Hematopoietic multipotent progenitor cell treated with erythropoietin and hydrocortisone succinate and interleukin-3 and kit ligand, for 17 days (in vitro differentiated cells): ENCODE results near the gene ITLN1.
A peak's percentile ranks its signal among the peaks of the same experiment; 100 is the strongest.

ENCODE experiments used
- DNase-seq: peaks from one replicate; pipeline ENCODE4 v3.0.0-alpha.2; 2015; ENCODE audit warnings: low spot score

ITLN1 gene

DNA sequence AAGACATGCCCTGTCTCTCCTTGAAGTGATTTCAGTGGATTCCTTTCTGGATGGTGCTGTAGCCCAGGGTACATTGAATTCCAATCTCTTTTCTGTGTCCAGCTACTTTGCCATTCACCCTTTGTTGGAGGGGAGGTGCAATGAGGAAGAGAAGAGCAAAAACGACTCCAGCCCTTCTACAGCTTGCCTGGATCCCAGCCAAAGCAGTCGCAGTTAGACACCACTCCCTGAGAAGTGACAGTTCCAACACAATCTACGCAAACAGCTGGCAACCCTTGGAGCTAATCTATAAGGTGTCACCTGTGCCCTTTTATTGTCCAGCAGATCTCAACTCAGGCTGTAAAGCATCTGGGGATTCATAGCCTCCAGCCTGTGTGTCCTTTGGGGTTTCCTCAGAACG is 26.9 kb downstream of the ITLN1 start:
- DNase-seq = peak; percentile 91

- DNase-seq = no peak
Measured at GRCh38 chr1:160855181-160855981, 29.6 kb downstream of the ITLN1 start.

DNA sequence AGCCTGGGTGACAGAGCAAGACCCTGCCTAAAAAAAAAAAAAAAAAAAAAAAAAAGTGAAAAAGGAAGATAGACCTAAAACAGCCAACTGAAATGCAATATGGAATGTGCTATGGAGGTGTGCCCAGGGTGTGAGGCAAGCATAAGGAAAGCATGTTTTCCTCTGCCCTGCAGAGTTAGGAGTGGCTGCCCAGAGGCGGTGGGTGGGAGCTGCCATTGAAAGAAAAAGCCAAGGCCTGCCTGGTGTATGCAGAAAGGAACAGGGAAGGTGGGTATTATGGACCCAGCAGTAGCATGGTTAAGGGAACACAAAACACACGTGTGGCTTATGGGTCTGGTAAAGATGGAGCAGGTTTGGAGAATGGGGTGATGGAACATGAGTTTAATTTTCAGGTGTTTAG is 31.2 kb downstream of the ITLN1 start:
- DNase-seq = no peak

GRCh38 chr1:160853014-160853413 is 32.0 kb downstream of the ITLN1 start:
- no peak for DNase-seq

DNA sequence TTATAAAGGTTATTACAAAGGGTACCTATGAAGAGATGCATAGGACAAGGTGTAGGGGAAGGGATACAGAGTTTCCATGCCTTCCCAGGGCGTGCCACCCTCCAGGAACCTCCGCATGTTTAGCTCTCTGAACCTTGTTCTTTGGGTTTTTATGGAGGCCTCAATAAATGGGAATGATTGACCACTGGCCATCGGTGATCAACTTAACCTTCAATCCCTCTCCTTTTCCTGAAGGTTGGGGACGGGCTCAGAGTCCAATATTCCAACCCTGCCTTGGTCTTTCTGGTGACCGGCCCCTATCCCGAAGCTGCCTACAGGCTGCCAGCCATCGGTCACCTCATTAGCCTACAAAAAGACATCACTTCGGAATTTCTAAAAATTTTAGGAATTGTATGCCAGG is 34.0 kb downstream of the ITLN1 start:
- no peak for DNase-seq

DNA sequence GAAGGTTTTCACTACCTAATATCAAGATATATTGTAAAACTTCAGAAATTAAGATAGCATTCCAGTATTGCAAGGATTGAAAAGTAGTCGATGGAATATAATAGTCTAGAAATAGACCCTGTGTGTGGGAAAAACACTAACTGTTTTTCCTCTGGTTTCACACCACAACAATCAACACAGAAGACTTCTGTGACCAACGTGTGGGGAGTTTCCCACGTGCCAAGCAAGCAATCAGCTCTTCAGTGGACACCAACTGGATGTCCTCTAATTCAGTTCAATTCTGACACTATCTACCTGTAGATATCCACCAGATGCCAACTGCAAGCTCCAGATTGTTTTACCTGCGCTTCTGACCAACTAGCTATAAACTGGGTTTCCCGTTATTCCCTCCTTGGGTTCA is 34.4 kb downstream of the ITLN1 start:
- DNase-seq = no peak

- DNase-seq = no peak
Measured at GRCh38 chr1:160846281-160846680, 38.7 kb downstream of the ITLN1 start.

GRCh38 chr1:160844447-160845232 is 40.3 kb downstream of the ITLN1 start:
- DNase-seq = no peak

GRCh38 chr1:160841079-160841478 is 43.9 kb downstream of the ITLN1 start:
- no peak for DNase-seq

GRCh38 chr1:160839746-160840145 is 45.2 kb downstream of the ITLN1 start:
- DNase-seq = no peak

DNA sequence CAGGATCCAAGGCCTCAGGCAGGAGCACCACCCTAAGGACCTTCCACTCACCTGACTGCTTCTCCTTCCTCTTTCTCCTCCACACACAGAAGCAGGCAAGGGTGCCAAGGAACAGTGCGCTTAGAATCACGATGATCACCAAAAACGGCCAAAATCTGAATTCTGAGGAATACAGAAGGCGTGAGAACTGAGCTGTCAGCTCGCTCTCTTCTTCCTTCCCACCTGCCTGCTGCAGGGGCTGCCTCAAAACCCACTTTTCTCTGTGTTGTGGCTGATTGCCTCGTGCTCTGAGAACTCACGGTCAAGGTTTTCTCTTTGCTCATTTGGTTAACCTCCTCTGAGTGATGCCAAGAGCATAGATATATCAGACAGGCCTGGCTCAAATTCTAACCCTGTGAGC is 46.1 kb downstream of the ITLN1 start:
- DNase-seq = no peak

GRCh38 chr1:160837558-160838205 is 47.3 kb downstream of the ITLN1 start:
- peak; percentile 46 for DNase-seq

DNA sequence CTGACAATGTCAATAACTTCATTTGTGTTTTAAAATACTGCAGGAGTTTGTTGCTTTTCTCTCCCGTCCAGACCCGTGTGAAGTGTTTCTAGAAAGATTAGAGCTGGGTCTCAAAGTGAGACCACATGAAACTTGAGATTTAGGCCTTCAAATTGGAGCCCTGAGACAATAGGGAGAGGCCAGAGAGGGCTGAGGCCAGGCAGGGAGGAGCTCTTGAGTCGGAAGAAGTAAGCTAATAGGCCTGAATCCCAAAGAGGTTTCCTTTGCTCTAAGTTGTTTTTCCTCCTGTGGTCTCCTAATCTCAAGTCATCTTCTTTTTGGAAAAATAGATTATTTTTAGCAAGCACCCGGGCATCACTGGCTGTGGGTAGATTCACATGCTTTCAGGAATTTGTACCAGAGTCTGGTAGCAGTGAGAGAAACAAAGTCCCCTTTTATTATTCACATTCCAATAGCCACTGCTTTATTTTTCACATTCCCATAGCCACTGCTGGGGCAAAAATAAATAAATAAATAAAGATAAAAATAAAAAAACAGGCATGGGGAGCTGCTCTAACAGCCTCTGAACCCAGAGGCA is 47.9 kb downstream of the ITLN1 start:
- DNase-seq = no peak

DNA sequence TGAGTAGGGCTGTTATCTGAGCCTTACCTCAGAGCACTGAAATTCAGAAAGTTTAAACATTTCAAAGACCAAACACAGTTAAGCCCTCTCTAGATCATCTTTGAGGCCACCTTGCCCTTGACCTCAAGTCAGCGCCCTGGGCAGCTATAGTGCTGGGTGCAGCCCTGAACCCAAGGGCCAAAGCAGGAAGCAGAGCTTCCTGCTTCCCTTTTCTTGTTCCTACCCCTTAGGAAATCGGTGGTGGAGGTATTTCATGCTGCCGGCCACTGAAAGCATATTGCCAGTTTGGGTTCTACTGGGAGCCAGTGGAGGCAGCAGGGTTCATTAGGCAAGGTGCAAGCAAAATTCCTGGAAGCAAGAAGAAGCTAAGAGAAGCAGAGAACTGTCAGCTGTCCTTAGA is 48.4 kb downstream of the ITLN1 start:
- DNase-seq = no peak

GRCh38 chr1:160835751-160836150 is 49.2 kb downstream of the ITLN1 start:
- DNase-seq = no peak

- DNase-seq = peak; percentile 81
Measured at GRCh38 chr1:160834945-160835565, 49.9 kb downstream of the ITLN1 start.

GRCh38 chr1:160830321-160831153 is 54.4 kb downstream of the ITLN1 start:
- peak; percentile 72 for DNase-seq

- no peak for DNase-seq
Measured at GRCh38 chr1:160829766-160830165, 55.2 kb downstream of the ITLN1 start.

DNA sequence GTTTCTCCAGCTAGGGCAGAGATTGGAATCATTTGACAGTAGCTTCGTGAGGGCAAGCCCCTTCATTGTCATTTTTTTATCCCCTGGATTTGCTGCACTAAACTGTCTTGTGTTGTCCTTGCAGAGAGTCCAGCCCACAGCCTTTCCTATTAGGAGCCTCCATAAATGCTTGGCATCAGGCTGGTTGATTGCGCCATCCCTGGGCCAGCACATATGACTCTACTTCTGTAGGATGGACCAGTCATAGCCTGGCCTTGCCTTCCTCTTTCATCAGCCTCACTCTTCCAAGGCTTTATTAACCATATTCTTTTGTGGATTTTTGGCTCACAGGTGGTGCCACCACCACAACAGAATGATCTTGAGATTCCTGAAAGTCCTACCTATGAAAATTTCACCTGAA is 57.6 kb downstream of the ITLN1 start:
- DNase-seq = no peak

GRCh38 chr1:160826546-160826945 is 58.4 kb downstream of the ITLN1 start:
- DNase-seq = no peak
